NB4 (cell line): ENCODE data around the gene KLF16.

Experiments
- POLR2A ChIP-seq: IDR thresholded peaks from 2 replicates; pipeline ENCODE4 v1.6.1; 2011; ENCODE audit warnings: mild to moderate bottlenecking; ENCODE audit not compliant: insufficient read length; ENCODE audit errors: extremely low read depth
- TF ChIP-seq, protein P1 (sequence below): IDR thresholded peaks from one replicate; pipeline ENCODE4 v1.5.1; 2012; ENCODE audit warnings: low read depth, low read length

DNA sequence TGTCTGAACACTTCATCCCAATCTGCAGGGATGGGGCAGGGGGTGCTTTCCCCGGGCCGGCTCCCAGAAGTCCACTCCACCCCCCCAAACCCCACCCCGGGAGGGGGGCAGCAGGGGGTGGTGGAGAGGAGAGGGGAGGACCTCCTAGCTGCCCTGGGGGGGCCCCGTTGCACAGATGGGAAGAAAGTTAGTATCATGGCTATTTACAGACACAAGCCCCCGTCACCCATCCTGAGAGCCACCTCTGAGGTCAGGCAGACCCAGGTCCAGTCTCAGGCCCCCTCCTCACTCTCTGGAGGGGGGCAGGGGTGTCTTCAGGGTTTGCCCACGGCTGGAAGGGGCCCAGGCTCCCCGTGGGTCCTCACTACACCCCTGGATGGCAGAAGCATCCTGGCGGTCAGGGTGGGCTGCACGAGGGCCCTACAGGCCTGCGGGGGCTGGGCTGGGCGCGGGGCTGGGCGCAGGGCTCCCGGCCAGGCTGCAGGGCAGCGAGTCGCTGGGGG lies 9.3 kb downstream of the KLF16 start:
- TF ChIP-seq, protein P1, sequence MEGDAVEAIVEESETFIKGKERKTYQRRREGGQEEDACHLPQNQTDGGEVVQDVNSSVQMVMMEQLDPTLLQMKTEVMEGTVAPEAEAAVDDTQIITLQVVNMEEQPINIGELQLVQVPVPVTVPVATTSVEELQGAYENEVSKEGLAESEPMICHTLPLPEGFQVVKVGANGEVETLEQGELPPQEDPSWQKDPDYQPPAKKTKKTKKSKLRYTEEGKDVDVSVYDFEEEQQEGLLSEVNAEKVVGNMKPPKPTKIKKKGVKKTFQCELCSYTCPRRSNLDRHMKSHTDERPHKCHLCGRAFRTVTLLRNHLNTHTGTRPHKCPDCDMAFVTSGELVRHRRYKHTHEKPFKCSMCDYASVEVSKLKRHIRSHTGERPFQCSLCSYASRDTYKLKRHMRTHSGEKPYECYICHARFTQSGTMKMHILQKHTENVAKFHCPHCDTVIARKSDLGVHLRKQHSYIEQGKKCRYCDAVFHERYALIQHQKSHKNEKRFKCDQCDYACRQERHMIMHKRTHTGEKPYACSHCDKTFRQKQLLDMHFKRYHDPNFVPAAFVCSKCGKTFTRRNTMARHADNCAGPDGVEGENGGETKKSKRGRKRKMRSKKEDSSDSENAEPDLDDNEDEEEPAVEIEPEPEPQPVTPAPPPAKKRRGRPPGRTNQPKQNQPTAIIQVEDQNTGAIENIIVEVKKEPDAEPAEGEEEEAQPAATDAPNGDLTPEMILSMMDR, result no peak
- TF ChIP-seq POLR2A, result no peak
